ENCODE measurements around the gene TP73.

Gene TP73

DNA sequence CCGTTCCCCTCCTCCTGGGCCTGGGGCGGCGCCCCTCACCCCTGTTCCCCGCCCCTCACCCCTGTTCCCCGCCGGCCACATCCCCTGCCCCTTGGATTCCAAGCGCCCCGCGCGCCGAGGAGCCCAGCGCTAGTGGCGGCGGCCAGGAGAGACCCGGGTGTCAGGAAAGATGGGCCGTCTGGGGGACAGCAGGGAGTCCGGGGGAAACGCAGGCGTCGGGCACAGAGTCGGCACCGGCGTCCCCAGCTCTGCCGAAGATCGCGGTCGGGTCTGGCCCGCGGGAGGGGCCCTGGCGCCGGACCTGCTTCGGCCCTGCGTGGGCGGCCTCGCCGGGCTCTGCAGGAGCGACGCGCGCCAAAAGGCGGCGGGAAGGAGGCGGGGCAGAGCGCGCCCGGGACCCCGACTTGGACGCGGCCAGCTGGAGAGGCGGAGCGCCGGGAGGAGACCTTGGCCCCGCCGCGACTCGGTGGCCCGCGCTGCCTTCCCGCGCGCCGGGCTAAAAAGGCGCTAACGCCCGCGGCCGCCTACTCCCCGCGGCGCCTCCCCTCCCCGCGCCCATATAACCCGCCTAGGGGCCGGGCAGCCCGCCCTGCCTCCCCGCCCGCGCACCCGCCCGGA lies at the start of gene TP73:
TP73 (plus strand) TSS at position 587 of the 618 bp plus-strand sequence. CDS start 29,850 bp downstream, outside the sequence.
- no peak for DNase-seq

DNA sequence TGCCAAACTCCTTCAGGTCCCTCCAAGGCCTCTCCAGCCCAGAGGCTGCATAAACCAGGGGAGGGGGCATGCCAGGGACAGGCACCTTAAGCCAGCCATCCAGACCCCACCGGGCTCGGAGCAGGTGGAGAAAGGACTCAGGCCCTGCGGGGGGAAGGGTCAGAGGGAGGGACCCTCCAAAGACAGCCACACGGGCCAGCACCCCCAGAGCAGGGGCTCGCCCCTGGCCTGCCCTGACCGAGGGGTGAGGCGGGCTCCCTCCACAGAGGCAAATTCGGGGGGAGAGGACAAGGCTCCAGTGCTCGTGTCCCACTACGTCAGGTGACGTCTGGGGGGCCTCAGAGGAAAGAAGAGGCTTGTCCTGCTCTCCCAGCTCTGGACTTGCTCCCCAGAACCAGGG lies 49.2 kb upstream of the TP73 start:
- no peak for DNase-seq

DNA sequence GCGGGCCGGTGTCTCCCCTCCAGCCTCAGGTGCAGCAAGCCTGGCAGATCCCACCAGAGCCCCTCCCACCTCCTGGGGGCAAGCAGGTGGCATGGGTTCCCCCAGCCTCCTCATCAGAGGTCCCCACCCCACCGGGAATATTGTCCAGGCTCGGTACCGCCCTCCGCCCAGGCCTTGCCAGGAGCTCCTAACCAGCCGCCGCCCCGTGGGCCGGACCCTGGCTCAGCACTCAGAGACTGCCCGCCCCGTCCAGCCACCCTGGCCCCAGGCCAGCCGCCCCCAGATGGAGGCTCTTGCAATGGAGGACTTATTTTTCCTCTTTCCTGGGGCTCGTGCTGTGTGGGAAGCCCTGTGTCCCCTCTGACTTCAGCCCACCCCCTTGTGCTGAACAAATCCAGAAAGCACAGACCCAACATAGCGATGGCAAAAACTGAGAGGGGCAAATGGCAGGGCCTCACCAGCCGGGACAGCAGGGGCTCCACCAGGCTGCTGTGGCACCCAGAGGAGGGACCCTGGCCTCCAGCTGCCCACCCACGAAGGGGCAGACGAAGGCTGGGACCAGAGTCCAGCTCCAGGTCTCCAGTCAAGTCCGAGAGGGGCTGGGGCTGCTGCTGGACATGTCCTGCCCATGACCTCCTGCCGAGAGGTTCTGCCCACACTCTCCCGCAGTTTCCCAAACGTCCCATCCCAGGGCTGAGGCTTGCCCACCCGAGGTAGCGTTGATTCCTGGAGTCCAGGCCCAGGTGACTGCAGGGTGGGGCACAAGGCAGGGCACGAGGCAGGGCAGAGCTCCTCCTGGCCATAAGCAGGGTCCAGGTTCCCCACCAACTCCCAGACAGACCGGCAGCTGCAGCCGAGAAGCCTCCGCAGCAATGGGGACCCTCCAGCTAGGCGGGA lies 48.5 kb upstream of the TP73 start:
- DNase-seq: no peak

DNA sequence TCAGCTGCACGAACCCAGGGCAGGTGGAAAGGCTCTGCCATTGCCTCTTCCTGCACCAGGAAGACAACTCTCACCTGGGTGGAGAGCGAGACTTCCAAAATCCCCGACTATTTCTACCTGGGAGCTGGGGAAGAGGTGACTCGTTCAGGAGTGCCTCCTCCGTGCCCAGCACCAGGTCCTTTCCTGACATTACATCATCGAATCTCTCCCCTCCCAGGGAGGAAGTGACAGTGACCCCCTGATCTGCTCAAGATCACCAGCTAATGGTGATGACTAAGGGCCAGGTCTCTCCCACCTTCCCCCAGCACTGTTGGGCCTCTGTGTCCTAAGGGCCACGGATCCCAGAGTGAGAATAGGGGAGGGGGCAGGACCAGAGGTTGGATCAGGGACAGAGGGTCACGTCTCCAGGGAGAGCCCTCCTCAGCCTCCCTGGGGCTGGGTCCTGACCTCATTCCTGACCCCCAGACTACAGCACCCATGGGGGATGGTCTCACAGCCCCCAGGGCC lies 47.8 kb upstream of the TP73 start:
- no peak for DNase-seq

DNA sequence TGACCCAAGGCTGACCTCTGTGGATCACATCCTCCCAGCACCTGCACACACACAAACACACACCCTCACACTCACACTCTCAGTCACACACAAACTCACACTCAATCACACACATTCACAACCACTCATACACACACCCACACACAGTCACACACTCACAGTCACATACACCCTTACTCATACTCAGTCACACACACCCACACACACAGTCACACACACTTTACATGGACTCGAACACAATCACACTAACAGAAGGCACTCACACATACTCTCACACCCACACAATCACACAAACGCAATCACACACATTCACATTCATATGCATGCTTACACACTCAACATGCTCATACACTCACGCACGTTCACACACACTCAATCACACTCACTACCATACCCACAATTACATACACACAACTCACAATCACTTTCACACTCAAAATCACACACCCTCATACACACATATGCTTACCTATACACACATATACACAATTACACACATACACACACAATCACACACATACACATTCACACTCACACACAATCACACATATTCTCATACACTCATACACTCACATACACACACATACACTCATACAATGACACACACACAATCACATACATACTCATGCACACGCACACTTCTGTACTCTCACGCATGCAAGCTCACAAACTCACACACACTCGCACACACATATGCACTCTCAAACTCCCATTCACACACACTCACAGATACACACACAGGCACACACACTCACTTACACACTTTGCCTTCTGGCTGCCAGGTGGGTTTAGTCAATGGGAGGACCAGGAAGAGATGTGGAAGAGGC lies 47.1 kb upstream of the TP73 start:
- DNase-seq: no peak

DNA sequence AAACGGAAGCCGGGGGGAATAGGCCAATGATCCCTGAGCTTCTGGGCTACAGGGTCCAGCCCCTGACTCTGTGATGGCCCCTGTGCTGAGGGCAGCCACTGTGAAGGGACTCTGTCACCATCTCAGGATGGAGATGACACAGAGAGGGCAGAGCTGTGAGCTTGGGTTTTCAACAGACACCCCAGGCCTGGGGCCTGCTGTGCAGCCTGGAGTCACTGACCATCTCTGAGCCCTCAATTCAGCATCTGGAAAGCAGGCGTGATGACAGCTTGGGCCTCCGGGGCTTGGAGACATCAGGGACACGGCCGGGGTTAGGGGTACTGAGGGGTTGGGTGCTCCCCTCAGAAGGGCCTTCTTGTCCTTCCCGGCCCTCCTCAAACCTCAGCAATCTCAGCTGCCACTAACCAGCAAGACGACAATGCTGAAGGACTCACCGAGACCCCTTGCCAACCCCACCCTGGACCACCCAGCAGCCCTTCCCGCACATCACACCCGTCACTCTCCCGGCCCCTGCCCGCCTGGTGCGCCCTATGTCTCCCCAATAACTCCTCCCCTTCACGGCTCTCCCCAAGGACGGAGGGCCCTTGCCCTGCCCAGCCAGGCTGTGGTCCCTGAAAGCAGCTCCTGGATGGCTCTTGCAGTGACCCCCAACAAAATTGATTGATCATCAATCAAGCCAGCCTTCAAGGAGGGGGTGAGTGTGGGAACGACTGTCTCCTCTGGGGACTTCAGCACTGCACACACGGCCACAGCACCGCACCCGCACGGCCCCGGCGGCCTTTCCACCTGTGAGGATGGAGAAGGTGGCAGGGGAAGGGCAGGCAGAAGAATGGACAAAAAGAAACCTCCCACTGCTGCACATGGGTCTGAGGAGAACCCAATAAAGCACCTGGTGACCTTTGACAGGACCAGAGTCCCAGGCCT lies 45.3 kb upstream of the TP73 start:
- no peak for DNase-seq

DNA sequence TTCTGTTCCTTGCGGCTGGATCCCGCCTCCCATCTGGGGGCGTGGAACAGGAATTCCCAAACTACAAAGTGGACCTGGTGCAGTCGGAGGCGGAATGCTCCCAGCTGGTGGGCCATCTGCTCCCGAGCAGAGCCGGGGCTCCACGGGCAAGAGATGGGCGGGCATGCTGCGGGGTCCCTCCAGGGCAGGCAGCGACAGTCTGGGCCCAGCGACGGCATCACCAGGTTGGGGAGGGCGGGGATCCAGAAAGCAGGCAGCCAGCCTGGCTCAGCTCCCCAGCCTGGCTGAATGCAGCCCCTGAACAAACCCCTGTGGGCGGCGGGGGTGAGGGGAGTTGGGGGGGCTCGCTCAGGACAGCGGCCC lies 44.6 kb upstream of the TP73 start:
- no peak for DNase-seq

DNA sequence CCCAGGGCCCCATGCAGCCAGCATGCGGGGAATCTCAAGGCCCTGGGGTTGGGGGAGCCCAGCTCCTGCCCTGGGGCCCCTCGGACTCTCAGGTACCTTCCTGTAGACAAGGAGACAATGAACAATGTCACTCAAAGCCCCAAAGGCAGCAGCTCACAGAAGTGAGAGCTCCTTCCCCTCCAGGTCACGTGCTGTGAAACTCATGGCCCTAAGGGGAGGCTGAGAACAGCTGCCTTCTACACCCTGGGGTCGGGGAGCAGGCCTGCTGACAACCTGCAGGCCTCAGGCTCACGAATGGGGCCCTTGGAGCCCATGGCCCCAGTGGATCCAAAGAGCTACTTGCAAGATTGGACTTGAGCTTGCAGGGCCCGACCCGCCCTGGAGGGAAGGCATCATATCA lies 44.2 kb upstream of the TP73 start:
- DNase-seq: no peak

DNA sequence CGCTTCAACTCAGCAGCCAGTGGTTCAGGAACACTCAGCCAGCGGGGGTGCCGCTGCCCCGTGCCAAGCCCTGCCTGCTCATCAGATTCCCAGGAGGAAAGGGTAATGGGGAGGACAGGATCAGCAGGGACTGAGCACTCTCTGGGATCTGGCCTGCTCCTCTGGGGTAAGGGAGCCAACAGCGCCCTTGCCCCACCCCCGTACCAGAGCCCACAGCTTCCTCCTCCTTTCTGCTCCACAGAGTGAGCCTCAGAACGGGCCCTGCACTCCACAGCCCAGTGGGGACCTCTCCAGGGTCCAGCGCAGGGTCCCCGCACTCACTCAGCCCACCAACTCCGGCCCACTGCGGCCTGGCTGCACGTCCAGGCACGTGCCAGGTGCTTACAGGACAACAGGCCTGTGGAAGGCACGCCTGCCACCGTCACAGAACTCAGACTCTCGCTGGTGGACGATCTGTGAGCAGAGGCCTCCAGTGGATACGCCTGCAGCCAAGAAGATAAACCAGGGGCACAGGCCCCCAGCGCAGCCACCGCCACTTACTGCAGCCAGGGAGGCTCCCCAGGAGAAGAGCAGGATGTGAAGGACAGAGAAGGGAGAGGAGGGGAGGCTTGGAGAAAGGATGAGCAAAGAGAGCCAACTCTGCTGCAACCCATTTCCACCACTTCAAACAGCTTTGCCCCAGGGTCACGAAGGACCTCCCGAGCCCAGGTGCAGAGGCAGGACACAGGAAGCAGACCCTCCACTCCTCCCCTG lies 43.1 kb upstream of the TP73 start:
- DNase-seq: no peak

DNA sequence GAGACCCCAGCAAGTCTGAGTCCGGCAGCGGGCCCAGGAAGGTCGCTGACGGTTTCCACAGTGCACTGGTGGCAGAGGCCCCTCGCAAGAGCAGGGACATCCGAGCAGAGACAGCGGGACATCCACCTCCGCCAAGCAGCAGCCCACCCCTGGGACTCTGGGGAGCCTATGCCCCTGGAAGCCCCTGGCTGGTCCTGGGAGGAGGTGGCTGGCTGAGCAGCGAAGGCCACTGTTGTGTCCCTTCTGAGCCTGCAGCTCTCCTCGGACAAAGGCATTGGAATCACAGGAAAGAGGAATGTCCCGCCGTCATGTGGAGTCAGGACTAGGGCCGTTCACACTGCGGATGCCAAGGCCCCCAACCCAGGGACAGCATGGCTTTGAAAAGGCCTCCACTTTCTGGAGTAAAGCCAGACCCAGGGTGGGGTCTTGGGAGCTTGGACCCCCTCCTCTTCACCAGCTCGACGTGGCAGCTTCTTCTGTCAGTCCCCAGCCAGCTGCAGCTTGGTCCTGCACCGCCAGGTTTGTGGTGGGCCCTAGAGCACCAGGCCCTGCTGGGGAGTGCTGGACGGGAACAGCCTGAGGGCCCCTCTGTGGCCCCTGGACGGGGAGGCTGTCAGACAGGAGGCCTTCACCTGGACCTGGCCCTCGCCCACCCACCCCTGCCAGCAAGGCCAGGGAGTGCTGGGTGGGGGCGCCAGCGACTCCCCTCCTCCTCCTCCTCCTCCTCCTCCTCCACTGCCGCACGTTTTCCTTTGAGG lies 42.4 kb upstream of the TP73 start:
- no peak for DNase-seq

DNA sequence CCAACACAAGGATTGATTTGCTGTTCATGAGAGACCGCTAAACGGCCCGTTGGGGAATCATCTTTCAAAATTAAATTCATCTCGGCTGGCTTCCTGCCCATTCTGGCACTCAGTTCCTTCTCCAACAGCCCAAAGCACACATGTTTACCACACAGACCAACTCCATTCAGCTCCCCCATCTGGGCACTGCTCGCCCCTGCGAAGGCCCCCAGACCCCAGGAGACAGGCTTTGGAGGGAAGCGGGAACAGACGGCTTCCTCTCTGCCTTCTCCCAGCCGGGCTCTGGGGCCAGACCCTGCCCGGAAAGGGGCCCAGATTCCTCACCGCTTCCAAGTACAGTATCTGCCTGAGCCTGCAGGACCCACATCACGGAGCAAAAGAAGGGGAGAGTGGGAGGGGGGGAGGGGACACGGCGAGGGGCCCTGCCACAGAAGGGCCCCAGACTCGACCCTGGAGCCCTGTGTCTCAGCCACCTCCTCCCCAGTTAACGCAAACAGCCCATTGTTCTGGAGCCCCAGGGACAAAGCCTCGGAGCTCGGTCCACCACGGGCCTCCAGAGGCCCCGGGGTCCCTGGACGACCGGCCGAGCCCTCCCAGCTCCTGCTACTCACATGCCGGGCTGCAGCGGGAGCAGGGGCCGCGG lies 41.7 kb upstream of the TP73 start:
- no peak for DNase-seq

DNA sequence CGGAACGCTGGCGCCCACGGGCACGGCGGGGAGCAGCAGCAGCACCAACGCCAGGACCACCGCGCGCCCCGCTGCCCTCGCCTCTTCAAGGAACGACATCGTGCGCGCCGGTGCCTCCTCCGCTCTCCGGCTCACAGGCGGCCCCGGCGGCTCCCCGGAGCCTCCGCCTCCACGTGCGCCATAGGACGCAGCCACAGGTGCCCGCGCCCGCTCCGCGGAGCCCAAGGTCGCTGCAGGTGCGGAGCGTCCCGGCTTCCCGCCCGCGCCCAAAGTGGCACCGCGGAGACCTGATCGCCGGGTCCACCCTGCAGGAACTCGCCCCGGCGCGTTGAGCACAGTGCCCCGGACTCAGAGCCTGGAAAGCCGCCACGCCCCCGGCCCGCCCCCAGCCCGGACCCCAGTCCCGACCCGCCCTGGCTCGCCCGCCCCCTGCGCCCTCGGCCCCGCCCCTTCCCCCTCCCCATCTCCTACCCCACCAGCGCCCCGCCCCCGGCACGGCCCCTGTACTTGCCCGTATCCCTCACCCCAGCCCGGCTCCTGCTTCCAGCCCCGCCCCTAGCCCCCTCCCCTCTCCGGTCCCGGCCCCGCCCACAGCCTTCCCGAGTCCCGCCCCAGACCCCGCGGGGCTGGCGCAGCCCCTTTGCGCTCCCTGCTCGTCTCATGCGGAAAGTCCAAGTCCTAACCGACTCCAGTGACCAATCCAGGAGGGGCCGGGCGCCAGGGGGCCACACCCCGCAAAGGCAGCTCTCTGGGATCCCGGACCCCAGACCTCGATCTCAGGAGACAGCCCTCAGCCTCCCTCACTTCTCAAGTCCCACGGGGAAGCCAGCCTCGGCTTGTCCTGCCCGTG lies 40.9 kb upstream of the TP73 start, which contains the start of gene MEGF6:
MEGF6 (minus strand) TSS at position 339 of the 850 bp plus-strand sequence; CDS start at position 99, 240 bp downstream.
- peak; percentile 62 to 63 for DNase-seq

DNA sequence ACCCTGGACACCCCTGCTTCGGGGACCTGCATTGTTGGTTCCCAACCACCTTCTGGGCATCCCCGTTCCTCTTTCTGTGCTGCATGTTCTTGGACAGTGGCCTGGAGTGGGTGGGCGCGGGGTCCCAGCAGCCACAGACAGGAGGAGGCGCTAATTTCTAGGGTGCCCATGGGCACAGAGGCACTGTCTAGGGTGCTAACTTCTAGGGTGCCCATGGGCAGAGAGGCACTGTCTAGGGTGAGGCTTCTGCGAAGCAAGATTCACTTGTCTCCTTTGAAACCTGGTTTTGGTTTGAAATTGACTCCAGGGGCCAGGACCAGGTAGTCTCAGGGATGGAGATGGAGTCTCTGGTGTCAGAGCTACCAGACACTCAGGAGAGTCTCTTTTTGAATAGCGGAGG lies 40.2 kb upstream of the TP73 start:
- DNase-seq: no peak

DNA sequence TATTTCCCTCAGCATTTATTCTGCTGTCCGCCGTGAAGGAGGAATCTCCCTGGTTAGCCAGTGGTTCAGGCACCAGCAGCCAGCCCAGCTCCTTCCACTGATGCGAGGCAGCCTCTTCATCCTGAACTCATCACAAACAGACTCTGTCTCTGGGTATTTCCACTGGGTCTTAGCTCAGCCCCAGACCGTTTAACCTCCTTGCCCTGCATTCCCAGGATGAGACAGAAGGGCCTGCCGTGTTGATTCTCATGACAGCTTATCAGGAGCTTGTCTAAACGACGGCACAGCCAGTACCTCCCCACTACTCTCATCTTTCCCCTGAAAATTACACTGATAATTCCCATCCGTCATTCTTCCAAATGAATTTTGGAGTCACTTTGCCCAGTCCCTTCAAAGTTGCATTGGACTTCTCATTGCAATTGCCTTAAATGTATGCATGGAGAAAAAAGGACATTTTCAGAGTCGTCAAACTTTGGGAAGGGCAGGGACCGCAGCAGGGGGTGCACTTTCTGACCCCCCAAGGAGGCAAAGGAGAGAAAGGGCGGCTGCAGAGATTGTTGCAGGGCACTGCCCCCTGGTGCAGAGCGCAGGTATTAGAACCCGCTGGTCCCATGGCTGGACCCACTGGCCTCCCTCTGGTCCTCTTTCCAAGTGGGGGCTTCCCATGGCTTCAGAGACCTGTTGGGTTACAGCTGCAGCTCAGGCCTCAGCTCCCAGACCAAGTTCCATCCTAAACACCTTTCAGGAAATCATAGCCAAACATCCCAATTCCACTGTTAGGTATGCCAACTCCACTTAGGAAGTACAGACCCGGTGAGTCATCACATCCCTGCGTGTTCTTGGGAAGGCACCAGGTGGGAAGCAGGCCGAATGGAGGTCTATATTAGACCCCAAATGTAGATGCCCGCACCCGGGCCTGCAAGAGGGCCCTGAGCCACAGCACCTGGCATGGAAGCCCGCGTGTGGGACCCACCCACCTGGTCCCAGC lies 37.3 kb upstream of the TP73 start:
- no peak for DNase-seq

DNA sequence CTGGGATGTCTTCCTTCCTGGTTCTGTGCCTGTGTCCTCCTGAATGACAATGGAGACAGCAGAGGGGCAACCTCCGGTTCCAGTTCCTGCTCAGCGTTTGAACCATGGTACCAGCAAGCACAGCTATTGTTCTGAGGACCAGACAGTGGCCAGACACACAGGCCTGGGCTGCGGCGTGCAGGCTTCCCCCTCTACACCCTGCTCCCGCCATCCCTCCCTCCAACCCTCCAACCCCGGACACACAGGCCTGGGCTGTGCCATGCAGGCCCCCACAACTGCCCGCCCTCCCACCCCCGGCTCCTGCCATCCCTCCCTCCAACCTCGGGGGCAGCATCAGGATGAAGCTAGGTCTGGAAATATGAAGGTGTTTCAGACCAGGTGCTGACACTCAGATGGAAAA lies 35.5 kb upstream of the TP73 start:
- no peak for DNase-seq

DNA sequence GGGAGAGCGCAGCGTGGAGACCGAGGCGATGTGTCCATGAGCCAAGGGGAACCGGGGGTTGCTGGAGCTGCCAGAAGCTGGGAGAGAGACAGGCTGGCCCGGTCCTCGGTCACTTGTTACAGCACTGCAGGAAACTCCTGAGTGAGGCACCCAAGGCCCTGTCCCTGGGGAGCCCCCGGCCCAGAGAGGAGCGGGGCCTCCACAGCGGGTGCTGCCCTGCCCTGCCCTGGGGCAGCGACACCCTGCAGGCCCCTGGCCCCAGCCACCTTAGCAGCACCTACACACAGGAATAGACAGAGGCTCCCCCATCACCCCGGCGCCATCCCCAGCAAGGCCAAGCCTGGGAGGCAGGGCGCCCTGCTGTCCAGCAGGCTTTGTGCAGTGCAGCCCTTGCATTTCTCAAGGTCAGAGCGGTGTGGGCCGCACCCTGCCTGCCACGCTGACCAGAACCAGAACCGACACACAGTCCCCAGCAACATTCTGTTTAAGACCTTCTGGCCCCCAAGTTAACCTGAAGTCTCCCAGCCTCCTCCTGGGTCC lies 34.4 kb upstream of the TP73 start:
- no peak for DNase-seq

DNA sequence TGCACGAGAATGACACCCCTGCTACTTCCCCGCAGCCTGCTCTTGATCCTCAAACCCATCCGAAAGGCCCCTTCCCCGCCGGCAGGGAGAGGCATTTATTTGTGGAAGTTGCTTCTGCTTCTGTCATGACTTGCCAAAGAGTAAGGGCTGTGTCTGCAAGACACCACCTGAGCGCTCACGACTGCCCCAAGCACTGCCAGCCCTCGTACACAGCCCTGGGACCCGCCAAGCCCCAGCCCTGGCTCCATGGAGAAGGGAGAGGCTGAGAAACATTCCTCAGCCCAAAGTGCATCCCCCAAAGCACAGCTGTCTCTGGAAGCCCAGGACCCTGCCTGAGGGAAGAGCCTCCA lies 33.8 kb upstream of the TP73 start:
- no peak for DNase-seq

All from activated CD4-positive, alpha-beta T cell treated with anti-CD3 and anti-CD28 coated beads, Interleukin-2, amount 50 U/mL, for 4 hours (primary cell).